Measurements from ENCODE around the gene COL6A3.

DNA sequence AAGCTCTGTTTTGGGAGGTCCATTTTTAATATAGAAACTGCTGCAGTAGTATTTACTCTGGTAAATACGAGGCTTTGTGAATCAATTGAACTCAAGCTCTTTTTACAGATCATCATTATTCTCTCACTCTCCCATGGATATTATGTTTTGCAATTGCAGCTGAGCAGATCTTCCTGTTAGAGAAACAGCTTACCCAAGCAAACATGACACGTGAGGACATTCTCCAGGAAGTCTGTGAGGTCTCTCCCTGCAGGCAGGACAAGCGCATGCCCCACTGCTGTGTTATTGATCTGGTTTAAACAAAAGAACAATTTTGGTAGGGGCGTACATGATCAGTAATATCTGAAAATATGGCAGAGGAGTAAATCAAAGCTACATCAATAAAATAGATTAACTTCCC is 72.1 kb downstream of the COL6A3 start:
- TF ChIP-seq, protein P1, sequence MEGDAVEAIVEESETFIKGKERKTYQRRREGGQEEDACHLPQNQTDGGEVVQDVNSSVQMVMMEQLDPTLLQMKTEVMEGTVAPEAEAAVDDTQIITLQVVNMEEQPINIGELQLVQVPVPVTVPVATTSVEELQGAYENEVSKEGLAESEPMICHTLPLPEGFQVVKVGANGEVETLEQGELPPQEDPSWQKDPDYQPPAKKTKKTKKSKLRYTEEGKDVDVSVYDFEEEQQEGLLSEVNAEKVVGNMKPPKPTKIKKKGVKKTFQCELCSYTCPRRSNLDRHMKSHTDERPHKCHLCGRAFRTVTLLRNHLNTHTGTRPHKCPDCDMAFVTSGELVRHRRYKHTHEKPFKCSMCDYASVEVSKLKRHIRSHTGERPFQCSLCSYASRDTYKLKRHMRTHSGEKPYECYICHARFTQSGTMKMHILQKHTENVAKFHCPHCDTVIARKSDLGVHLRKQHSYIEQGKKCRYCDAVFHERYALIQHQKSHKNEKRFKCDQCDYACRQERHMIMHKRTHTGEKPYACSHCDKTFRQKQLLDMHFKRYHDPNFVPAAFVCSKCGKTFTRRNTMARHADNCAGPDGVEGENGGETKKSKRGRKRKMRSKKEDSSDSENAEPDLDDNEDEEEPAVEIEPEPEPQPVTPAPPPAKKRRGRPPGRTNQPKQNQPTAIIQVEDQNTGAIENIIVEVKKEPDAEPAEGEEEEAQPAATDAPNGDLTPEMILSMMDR (IDR thresholded peaks at IDR 0.05) = no peak
- TF ChIP-seq EZH2phosphoT487 (IDR thresholded peaks at IDR 0.05) = no peak
- TF ChIP-seq EZH2 (IDR thresholded peaks at IDR 0.05) = no peak

Measured in neural progenitor cell (in vitro differentiated cells).